Measurements from ENCODE around the gene SNURF. TPM values are rescaled to one million over a fixed set of nuclear protein-coding genes. Genes with fewer than 3 reads are reported as not detected.

SNURF gene
- total RNA-seq, 1 donor from 2014 or later = 16.5 TPM

DNA sequence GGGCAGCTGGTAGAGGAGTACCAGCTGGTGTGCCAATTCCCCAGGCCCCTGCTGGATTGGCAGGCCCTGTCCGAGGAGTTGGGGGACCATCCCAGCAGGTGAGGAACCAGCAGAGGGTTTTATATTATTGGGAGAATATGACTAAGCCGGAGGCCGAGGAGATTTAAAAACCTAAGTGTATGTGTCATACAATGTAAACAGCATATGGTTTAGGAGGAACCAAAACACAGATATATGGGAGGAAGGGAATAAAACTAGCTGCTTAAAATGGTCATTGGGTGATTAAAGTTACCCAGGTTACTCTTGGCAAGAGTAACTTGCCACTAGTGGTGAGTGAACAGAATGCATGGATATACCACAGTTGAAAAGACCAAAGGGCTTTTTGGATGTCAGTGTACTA lies 22.1 kb downstream of the SNURF start:
- FAIRE-seq (no peak), DNase-seq (ENCODE audit: low read depth) (no peak)
- Histone ChIP-seq H3K36me3 (ENCODE audit: insufficient read depth, low read length) (peaks cover 17% of the 10 kb centered on the region), H3K9ac (ENCODE audit: low read length) (no peak overlapping the region), H3K4me1 (ENCODE audit: insufficient read depth, low read length) (no peaks in the 10 kb centered on the region), H3K9me3 (ENCODE audit: insufficient read depth, low read depth, low read length) (peaks cover 3% of the 10 kb centered on the region), H4K20me1 (ENCODE audit: insufficient read depth, low read length) (peaks cover 4% of the 10 kb centered on the region), H3K27me3 (ENCODE audit: insufficient read depth, low read length) (no peaks in the 10 kb centered on the region), H3K27ac (ENCODE audit: low read depth, low read length) (no peak overlapping the region), H3K79me2 (ENCODE audit: insufficient read depth, low read length) (peaks cover 3% of the 10 kb centered on the region), H3K4me2 (ENCODE audit: low read length) (no peak overlapping the region), H3K4me3 (ENCODE audit: insufficient read depth, low read depth, low read length) (no peak overlapping the region), H2AFZ (ENCODE audit: low read depth, low read length) (no peak overlapping the region)
- TF ChIP-seq EZH2 (IDR thresholded peaks at IDR 0.05; ENCODE audit: insufficient read depth, low read length) = no peak
- TF ChIP-seq, protein P1, sequence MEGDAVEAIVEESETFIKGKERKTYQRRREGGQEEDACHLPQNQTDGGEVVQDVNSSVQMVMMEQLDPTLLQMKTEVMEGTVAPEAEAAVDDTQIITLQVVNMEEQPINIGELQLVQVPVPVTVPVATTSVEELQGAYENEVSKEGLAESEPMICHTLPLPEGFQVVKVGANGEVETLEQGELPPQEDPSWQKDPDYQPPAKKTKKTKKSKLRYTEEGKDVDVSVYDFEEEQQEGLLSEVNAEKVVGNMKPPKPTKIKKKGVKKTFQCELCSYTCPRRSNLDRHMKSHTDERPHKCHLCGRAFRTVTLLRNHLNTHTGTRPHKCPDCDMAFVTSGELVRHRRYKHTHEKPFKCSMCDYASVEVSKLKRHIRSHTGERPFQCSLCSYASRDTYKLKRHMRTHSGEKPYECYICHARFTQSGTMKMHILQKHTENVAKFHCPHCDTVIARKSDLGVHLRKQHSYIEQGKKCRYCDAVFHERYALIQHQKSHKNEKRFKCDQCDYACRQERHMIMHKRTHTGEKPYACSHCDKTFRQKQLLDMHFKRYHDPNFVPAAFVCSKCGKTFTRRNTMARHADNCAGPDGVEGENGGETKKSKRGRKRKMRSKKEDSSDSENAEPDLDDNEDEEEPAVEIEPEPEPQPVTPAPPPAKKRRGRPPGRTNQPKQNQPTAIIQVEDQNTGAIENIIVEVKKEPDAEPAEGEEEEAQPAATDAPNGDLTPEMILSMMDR (IDR thresholded peaks at IDR 0.05; ENCODE audit: insufficient read depth, low read depth, low read length) = no peak
- H3K36me3 Mint-ChIP-seq (ENCODE audit: low read depth, unreplicated experiment) = peaks cover 2% of the 10 kb centered on the region
- H3K4me1 Mint-ChIP-seq (ENCODE audit: low read depth, unreplicated experiment) = peaks cover 1% of the 10 kb centered on the region
- no peak overlapping the region for H3K4me3 Mint-ChIP-seq (ENCODE audit: unreplicated experiment)
- no peak overlapping the region for H3K27ac Mint-ChIP-seq (ENCODE audit: unreplicated experiment)
- H3K27me3 Mint-ChIP-seq (ENCODE audit: low read depth, unreplicated experiment) = no peaks in the 10 kb centered on the region
- peaks cover 3% of the 10 kb centered on the region for H3K9me3 Mint-ChIP-seq (ENCODE audit: unreplicated experiment)

DNA sequence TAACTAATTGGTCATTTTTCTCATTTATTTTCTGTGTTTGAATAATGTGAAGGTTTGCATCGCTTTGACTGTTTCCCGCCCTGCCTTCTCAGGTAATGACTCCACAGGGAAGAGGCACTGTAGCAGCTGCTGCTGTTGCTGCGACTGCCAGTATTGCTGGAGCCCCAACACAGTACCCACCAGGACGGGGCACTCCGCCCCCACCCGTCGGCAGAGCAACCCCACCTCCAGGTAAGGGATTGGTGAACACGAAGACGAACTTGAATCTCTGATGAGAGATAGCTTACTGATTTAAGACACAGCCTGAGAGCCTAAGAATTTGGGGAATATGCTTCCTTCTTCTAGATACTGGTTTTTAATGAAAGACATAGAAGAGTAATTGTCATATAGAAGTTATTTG lies 22.9 kb downstream of the SNURF start:
- Histone ChIP-seq H3K27me3 (ENCODE audit: insufficient read depth, low read length) (no peaks in the 10 kb centered on the region), H3K4me1 (ENCODE audit: insufficient read depth, low read length) (no peaks in the 10 kb centered on the region), H3K4me3 (ENCODE audit: insufficient read depth, low read depth, low read length) (no peak overlapping the region), H2AFZ (ENCODE audit: low read depth, low read length) (no peak overlapping the region), H3K36me3 (ENCODE audit: insufficient read depth, low read length) (peaks cover 25% of the 10 kb centered on the region), H3K9me3 (ENCODE audit: insufficient read depth, low read depth, low read length) (peaks cover 3% of the 10 kb centered on the region), H3K4me2 (ENCODE audit: low read length) (no peak overlapping the region), H3K79me2 (ENCODE audit: insufficient read depth, low read length) (peaks cover 3% of the 10 kb centered on the region), H3K9ac (ENCODE audit: low read length) (no peak overlapping the region), H3K27ac (ENCODE audit: low read depth, low read length) (no peak overlapping the region), H4K20me1 (ENCODE audit: insufficient read depth, low read length) (peaks cover 4% of the 10 kb centered on the region)
- Mint-ChIP-seq H3K4me1 (ENCODE audit: low read depth, unreplicated experiment) (peaks cover 1% of the 10 kb centered on the region), H3K27ac (ENCODE audit: unreplicated experiment) (no peak overlapping the region), H3K36me3 (ENCODE audit: low read depth, unreplicated experiment) (peaks cover 2% of the 10 kb centered on the region), H3K9me3 (ENCODE audit: unreplicated experiment) (peaks cover 4% of the 10 kb centered on the region), H3K27me3 (ENCODE audit: low read depth, unreplicated experiment) (no peaks in the 10 kb centered on the region), H3K4me3 (ENCODE audit: unreplicated experiment) (no peak overlapping the region)
- no peak for FAIRE-seq
- no peak for TF ChIP-seq EZH2 (IDR thresholded peaks at IDR 0.05; ENCODE audit: insufficient read depth, low read length)
- TF ChIP-seq, protein P1 (IDR thresholded peaks at IDR 0.05; ENCODE audit: insufficient read depth, low read depth, low read length) = no peak
- DNase-seq (ENCODE audit: low read depth) = no peak

DNA sequence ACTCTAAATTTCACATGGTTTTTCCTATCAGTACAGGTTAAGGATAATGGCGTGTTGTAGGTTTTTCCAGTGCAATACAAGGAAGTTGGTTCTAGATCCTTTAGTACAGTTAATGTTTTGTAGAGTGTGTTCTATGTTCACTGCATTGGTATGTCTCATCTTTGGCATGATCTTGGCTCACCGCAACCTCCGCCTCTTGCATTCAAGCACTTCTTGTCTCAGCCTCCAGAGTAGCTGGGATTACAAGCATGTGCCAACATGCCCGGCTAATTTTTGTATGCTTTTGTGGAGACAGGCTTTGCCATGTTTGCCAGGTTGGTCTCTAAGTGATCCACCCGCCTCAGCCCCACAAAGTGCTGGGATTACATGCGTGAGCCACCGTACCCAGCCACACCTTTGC lies 30.4 kb downstream of the SNURF start:
- TF ChIP-seq, protein P1 (IDR thresholded peaks at IDR 0.05; ENCODE audit: insufficient read depth, low read depth, low read length) = no peak
- no peak for TF ChIP-seq EZH2 (IDR thresholded peaks at IDR 0.05; ENCODE audit: insufficient read depth, low read length)
- Histone ChIP-seq H3K4me1 (ENCODE audit: insufficient read depth, low read length) (no peaks in the 10 kb centered on the region), H3K9me3 (ENCODE audit: insufficient read depth, low read depth, low read length) (no peaks in the 10 kb centered on the region), H2AFZ (ENCODE audit: low read depth, low read length) (no peak overlapping the region), H3K79me2 (ENCODE audit: insufficient read depth, low read length) (peaks cover 23% of the 10 kb centered on the region), H3K27me3 (ENCODE audit: insufficient read depth, low read length) (no peaks in the 10 kb centered on the region), H3K36me3 (ENCODE audit: insufficient read depth, low read length) (peaks cover 14% of the 10 kb centered on the region), H3K9ac (ENCODE audit: low read length) (no peak overlapping the region), H4K20me1 (ENCODE audit: insufficient read depth, low read length) (peaks cover 28% of the 10 kb centered on the region), H3K4me3 (ENCODE audit: insufficient read depth, low read depth, low read length) (no peak overlapping the region), H3K27ac (ENCODE audit: low read depth, low read length) (no peak overlapping the region), H3K4me2 (ENCODE audit: low read length) (no peak overlapping the region)
- Mint-ChIP-seq H3K36me3 (ENCODE audit: low read depth, unreplicated experiment) (peaks cover 2% of the 10 kb centered on the region), H3K4me1 (ENCODE audit: low read depth, unreplicated experiment) (peaks cover 4% of the 10 kb centered on the region), H3K27ac (ENCODE audit: unreplicated experiment) (no peak overlapping the region), H3K4me3 (ENCODE audit: unreplicated experiment) (no peak overlapping the region), H3K27me3 (ENCODE audit: low read depth, unreplicated experiment) (no peaks in the 10 kb centered on the region), H3K9me3 (ENCODE audit: unreplicated experiment) (peaks cover 2% of the 10 kb centered on the region)
- DNase-seq (ENCODE audit: low read depth) (no peak), FAIRE-seq (no peak)
